HG02840 (cell line): Measurements from ENCODE around the gene NUDT1.

Source experiments
- ATAC-seq: cut with Tn5 transposase; IDR thresholded peaks from one replicate; pipeline ENCODE4 v1.9.1; 2021; ENCODE audit warnings: mild to moderate bottlenecking, moderate library complexity, moderate number of reproducible peaks; ENCODE audit not compliant: unreplicated experiment, low FRiP score

NUDT1 gene

GRCh38 chr7:2241580-2242540, at the start of gene NUDT1, which contains the start of gene MRM2:
Gene NUDT1 (plus strand): TSS chr7:2242226. CDS start chr7:2244575, 2,349 bp downstream.
Gene MRM2 (minus strand): TSS chr7:2242205. CDS start chr7:2242169, 36 bp downstream.
- peak; percentile 61 for ATAC-seq

- ATAC-seq, result no peak
These were observed 49.0 kb upstream of the NUDT1 start for GRCh38 chr7:2192831-2193534.

- no peak for ATAC-seq
These were observed 48.3 kb upstream of the NUDT1 start for GRCh38 chr7:2193575-2194305.

DNA sequence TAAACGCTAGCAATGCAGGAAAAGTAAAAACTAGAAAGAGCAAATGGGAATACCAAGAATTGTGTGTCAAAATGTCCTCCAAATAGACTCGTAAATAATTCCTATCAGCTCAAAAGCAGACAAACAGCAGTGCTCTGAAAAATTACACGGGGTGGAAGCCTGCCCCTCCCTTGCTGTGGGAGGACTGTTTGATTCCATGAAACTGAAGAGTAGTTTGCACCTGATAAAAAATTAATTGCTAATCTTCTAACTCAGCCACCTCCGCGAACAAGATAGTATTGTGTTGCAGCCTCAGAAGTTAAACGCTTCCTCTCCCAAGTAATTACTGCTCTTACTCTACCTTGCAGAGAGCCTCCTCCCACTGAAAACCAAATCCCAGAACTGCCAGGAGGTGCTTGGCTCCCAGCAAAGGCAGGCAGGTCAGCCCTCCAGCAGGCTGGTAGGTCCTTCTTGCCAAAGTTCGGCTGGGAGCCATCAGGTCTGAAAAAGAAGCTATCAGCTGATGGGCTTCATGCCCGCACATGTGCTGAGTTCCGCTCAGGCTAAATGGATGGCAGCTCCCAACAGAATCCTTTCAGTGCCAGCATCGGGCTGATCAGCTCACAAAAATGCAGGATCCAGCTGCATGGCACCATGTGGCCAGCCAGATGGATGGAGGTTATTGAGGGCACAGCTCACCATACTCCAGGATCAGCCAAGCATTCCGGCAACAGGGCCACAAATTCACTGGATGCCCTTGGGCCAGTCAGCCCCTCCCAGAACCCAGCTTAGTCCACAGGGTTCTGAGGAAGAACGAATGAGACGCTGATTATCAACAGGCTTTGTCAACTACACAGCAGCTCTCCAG, 46.4 kb upstream of the NUDT1 start:
- no peak for ATAC-seq

GRCh38 chr7:2196381-2197378, 45.3 kb upstream of the NUDT1 start:
- no peak for ATAC-seq

- no peak for ATAC-seq
These were observed 44.4 kb upstream of the NUDT1 start for GRCh38 chr7:2197436-2198155.

- ATAC-seq, result no peak
These were observed 43.8 kb upstream of the NUDT1 start for GRCh38 chr7:2198206-2198605.

GRCh38 chr7:2198760-2199159, 43.3 kb upstream of the NUDT1 start:
- ATAC-seq, result no peak

DNA sequence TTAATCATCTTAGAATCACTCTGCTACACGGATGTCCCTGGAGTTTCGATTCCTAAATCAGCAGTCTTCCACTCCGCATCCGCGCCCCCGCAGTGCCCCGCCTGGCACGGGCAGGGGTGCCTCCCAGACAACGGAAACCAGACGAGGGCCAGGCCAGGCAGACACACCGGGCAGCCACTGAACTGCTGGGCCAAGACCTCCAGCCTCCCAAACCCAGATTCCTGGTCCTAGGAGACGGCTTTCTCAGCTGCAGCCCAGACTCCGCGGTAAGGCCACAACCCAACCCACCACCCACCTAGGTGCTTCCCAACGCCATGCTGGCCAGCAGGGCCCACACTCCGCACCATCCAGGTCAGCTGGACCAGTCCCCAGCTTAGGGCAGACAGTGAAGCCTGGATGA, 42.5 kb upstream of the NUDT1 start:
- ATAC-seq, result no peak

DNA sequence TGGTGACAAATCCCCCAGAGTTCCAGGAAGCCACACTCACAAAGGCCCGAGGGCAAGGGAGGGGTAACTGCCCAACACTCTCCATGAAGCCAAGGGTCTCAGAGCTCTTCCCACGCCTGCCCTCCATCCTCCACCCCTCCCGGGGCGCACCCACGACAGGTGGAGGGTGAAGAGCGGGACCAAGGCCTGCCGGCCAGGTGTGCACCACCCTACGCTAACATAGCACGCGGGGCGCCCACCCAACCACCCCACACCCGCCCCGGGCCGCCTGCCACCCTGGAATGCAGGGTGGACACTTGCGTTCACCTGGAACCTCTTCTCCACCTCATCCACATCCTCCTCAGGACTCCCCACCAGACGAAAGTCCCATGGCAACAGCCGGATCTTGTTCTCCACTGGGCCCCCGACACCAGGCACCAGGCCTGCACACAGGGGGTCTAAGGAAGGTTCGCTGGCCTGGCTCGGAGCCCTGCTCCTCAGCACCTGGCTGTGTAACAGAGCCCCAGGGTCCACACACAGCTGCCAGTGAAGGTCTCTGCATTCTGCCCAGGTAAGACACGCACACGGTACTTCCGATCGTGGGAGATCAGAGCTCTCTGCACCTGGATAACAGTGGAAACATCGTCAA, 42.0 kb upstream of the NUDT1 start:
- no peak for ATAC-seq

DNA sequence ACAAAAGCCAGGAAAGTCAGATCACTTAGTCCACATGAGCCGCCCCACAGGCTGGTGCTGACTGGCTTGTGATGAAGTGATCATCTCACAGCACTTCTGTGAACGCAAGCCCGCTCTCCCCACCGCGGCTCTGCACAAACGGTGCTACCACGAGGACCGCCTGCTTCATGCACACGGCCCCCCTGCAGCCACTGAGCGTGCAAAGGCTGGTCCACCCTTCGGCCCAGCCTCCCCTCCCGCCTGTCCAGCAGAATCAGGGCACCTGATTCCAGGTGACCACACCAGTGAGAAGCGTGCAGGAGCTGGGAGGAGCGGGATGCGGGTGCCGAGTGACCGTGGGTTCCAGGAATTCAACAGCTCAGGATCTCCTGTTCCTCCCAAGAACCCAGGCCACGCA, 41.4 kb upstream of the NUDT1 start:
- ATAC-seq, result no peak

- no peak for ATAC-seq
These were observed 40.9 kb upstream of the NUDT1 start for GRCh38 chr7:2201128-2201527.

GRCh38 chr7:2201686-2202360, 40.2 kb upstream of the NUDT1 start:
- ATAC-seq, result no peak

DNA sequence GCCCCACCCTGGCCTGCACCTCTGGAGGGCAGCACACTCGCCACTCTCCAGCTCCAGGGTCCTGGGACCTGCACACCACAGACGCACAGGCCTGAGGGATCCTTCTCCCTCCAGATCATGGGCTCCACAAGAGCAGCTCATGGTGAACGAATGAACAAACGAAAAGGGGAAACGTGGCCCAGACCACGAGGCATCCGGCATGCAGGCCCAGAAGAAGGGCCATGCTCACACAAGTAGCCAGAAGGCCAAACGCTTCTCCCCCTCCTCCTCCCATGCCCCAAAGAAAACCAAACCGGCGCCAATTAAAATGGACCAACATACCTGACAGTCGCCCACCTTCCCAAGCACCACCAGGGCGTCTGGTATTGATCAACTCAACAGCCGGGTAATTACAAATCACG, 39.7 kb upstream of the NUDT1 start:
- ATAC-seq, result no peak

DNA sequence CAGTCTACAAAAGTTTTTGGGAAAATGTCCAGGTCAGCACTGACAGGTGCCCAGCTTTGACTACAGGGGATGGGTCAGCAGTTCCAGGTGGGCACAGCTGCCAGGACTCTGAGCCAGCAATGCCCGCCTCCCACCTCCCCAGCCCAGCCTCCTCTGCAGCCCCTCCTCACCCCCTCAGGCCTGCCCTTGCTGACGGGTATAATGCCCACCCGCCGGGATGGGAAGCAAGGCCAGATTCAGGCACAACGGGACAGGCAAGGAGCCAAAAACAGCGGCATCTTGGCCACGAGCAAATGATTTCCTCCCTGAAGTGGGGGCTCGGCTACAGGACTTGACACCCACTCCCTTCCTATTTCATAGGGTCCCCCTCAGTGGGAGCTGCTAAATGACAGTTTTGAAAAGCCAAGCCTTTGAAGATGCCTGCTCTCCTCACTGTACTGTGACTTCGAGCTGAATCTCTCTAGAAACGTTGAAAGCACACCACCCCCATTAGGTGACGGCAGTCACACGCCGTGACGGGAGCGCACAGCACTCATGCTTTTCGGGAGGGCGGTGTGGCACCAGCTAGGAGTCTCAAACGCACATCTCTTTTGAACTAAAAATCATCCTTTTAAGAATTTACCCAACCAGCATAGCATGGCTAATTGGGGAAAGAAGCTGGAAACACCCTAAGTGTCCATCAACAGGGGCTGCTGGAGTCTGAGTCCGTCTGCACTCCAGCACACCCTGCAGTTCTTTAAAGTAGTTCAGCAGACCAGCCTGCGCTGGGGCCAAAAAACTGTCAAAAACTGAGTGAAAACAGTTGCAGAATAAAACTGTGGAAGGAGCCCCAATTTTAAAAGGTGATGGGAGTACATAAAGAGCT, 38.9 kb upstream of the NUDT1 start:
- ATAC-seq, result no peak

- no peak for ATAC-seq
These were observed 38.2 kb upstream of the NUDT1 start for GRCh38 chr7:2203766-2204300.
